ENCODE results near the gene COL8A2. TPM values are rescaled to one million over a fixed set of nuclear protein-coding genes. Genes with fewer than 3 reads are reported as not detected.

The COL8A2 gene
- total RNA-seq, 4 donors from 2014 or later, result 0.61 to 1.6 (median 0.81) TPM

GRCh38 chr1:36097693-36098585 lies 27.1 kb downstream of the COL8A2 start:
- Histone ChIP-seq H3K9me3 (no peaks in the 10 kb centered on the region), H3K4me3 (no peak overlapping the region), H3K4me1 (peaks cover 0 to 5% of the 10 kb centered on the region in 2 donors), H3K27ac (no peak overlapping the region), H3K27me3 (no peaks in the 10 kb centered on the region), H3K36me3 (peaks cover 0 to 30% of the 10 kb centered on the region in 2 donors)
- intact Hi-C loops (cut with DNase I; ENCODE audit: low total_unique reads) (loop anchor here (2.0 to 10.0 kb wide), 3 partner anchors 37 to 187 kb away; no protein-coding TSS in a partner anchor), in situ Hi-C loops (cut with MboI; ENCODE audit: low sequenced_read_pairs in 4 of 4) (loop anchor here in 2 of 4 donors (10.0 kb wide), 3 partner anchors 47 to 317 kb away; partner anchors contain the start of gene TRAPPC3 (in 1 of the 2))
- no peak for ATAC-seq
- no peak for TF ChIP-seq POLR2A (IDR thresholded peaks at IDR 0.05)
- TF ChIP-seq, protein P1, sequence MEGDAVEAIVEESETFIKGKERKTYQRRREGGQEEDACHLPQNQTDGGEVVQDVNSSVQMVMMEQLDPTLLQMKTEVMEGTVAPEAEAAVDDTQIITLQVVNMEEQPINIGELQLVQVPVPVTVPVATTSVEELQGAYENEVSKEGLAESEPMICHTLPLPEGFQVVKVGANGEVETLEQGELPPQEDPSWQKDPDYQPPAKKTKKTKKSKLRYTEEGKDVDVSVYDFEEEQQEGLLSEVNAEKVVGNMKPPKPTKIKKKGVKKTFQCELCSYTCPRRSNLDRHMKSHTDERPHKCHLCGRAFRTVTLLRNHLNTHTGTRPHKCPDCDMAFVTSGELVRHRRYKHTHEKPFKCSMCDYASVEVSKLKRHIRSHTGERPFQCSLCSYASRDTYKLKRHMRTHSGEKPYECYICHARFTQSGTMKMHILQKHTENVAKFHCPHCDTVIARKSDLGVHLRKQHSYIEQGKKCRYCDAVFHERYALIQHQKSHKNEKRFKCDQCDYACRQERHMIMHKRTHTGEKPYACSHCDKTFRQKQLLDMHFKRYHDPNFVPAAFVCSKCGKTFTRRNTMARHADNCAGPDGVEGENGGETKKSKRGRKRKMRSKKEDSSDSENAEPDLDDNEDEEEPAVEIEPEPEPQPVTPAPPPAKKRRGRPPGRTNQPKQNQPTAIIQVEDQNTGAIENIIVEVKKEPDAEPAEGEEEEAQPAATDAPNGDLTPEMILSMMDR (IDR thresholded peaks at IDR 0.05 in 4 of 5, conservative IDR thresholded peaks at IDR 0.05 in 1 of 5), result no peak
- no peak for DNase-seq

GRCh38 chr1:36096500-36097432 lies 28.3 kb downstream of the COL8A2 start:
- Histone ChIP-seq H3K36me3 (peaks cover 0 to 41% of the 10 kb centered on the region in 2 donors), H3K4me3 (no peak overlapping the region), H3K9me3 (no peaks in the 10 kb centered on the region), H3K27me3 (no peaks in the 10 kb centered on the region), H3K4me1 (peaks cover 0 to 5% of the 10 kb centered on the region in 2 donors), H3K27ac (no peak overlapping the region)
- ATAC-seq (no peak), DNase-seq (no peak)
- in situ Hi-C loops (cut with MboI; ENCODE audit: low sequenced_read_pairs in 4 of 4) (loop anchor here in 2 of 4 donors (10.0 kb wide), 3 partner anchors 48 to 318 kb away; partner anchors contain the start of gene TRAPPC3 (in 1 of the 2)), intact Hi-C loops (cut with DNase I; ENCODE audit: low total_unique reads) (loop anchor here (10.0 kb wide), 1 partner anchor 188 kb away; no protein-coding TSS in a partner anchor)
- TF ChIP-seq, protein P1 (IDR thresholded peaks at IDR 0.05 in 4 of 5, conservative IDR thresholded peaks at IDR 0.05 in 1 of 5), result no peak
- no peak for TF ChIP-seq POLR2A (IDR thresholded peaks at IDR 0.05)

DNA sequence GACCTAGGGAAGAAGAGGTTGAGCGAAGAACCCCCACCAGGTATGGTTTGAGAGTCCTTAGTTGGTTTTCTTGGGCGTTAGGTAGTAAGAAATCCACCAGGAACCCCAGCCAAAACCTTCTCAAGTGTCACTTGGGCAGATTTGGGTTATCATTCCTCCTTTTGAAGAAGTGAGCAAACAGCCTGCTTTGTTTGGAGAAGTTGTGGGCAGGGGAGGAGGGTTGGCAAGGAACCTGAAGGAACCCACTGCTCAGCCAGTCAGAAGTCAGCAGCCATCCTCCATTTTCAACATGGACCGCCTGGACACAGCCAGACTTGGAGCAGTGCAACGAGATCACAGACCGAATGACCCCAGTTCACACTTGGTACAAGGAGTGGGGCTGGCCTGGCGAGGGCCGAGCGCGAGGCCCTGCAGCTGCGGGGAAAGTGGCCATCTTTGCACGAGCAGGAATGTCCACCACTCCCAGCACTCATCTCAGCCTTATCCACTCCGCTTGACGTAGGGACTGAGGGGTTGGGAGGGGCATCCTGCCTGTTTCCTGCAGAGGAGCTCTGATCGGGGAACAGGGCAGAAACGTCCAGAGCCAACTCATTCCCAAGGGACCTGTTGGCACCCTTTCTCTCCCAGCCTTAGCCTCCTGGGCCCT lies 29.1 kb downstream of the COL8A2 start:
- Histone ChIP-seq H3K4me3 (no peak overlapping the region), H3K9me3 (no peaks in the 10 kb centered on the region), H3K27ac (no peak overlapping the region), H3K36me3 (peaks cover 0 to 50% of the 10 kb centered on the region in 2 donors), H3K4me1 (peaks cover 2 to 5% of the 10 kb centered on the region in 2 donors), H3K27me3 (no peaks in the 10 kb centered on the region)
- DNase-seq (no peak), ATAC-seq (no peak)
- intact Hi-C loops (cut with DNase I; ENCODE audit: low total_unique reads), result loop anchor here (10.0 kb wide), 1 partner anchor 189 kb away; no protein-coding TSS in a partner anchor
- no peak for TF ChIP-seq POLR2A (IDR thresholded peaks at IDR 0.05)
- TF ChIP-seq, protein P1 (IDR thresholded peaks at IDR 0.05 in 4 of 5, conservative IDR thresholded peaks at IDR 0.05 in 1 of 5), result no peak
- in situ Hi-C loops (cut with MboI; ENCODE audit: low sequenced_read_pairs in 4 of 4), result loop anchor here in 2 of 4 donors (10.0 kb wide), 3 partner anchors 49 to 319 kb away; partner anchors contain the start of gene TRAPPC3 (in 1 of the 2)

- Histone ChIP-seq H3K27me3 (no peaks in the 10 kb centered on the region), H3K36me3 (peaks cover 0 to 51% of the 10 kb centered on the region in 2 donors), H3K4me3 (no peak overlapping the region), H3K9me3 (no peaks in the 10 kb centered on the region), H3K27ac (no peak overlapping the region), H3K4me1 (peaks cover 13 to 14% of the 10 kb centered on the region in 2 donors)
- no peak for ATAC-seq
- no peak for DNase-seq
- intact Hi-C loops (cut with DNase I; ENCODE audit: low total_unique reads) (loop anchor here (10.0 kb wide), 1 partner anchor 190 kb away; no protein-coding TSS in a partner anchor), in situ Hi-C loops (cut with MboI; ENCODE audit: low sequenced_read_pairs in 4 of 4) (loop anchor here in 2 of 4 donors (10.0 kb wide), 3 partner anchors 50 to 320 kb away; partner anchors contain the start of gene TRAPPC3 (in 1 of the 2))
- no peak for TF ChIP-seq POLR2A (IDR thresholded peaks at IDR 0.05)
- TF ChIP-seq, protein P1 (IDR thresholded peaks at IDR 0.05 in 4 of 5, conservative IDR thresholded peaks at IDR 0.05 in 1 of 5), result no peak
These were observed 30.4 kb downstream of the COL8A2 start for GRCh38 chr1:36094621-36095061.
